H1 (cell line): ENCODE measurements around the gene EHD4. TPM values are rescaled to one million over a fixed set of nuclear protein-coding genes. Genes with fewer than 3 reads are reported as not detected.

ENCODE experiments used
- polyA plus RNA-seq, 7 experiments: library from polyadenylated mRNA; depleted of rRNA in 3 of 7; stranded (reverse) in 5 of 7; unstranded in 2 of 7; fragments of >200 nt in 5 of 7; fragments of 200-250 nt in 2 of 7; gene quantifications; 1 replicate in 5 of 7; 2 replicates in 1 of 7; 4 replicates in 1 of 7; pipeline versions ENCODE4 v1.2.1 to v1.2.3, GENCODE V29; 2011 to 2013; ENCODE audit warnings: missing spikeins in 2 of 7, mixed read lengths in 2 of 7
- total RNA-seq: library from RNA; stranded (reverse); fragmentation: NEBNext Ultra II Directional; extraction: Animal tissue kit (Norgen Biotek cat#: 25700); gene quantifications from 2 replicates; pipeline ENCODE4 v1.2.1, GENCODE V29; 2021
- TF ChIP-seq, protein P1 (sequence below): IDR thresholded peaks from 2 replicates; pipeline ENCODE4 v1.6.1; 2012; ENCODE audit warnings: low read length, inconsistent platforms

Gene EHD4
- total and polyA plus RNA-seq, 2 of the 8 experiments (the other 6 are each of a cell fraction or from before 2014, with no cell fraction given) = 17.5 to 24.5 TPM

DNA sequence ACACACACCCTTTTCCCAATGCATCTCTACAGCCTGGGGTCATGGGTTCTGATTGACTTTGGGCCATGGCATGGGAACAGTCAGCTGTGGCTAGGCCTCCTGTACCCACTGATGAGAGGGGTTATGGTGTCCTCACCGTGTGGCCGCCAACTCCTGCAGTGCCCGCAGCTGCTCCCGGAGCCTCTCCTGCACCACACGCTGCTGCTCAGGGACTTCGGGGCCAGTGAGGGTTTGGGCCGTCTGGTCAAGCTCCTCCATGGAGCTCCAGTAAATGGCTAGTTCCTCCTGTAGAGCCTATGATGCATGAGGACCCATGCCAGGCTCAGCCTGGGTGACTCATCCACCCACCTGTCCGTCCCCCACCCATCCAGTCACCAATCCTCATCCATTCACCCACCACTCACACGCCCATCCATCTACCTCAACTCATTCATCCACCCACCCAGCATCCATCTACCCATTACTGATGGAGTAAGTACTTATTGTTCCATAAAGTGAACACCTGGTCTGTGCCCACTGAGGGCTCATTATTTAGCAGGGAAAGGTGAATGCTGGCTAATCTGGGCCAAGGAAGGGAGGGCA is 100.1 kb downstream of the EHD4 start (continued):
- TF ChIP-seq, protein P1, sequence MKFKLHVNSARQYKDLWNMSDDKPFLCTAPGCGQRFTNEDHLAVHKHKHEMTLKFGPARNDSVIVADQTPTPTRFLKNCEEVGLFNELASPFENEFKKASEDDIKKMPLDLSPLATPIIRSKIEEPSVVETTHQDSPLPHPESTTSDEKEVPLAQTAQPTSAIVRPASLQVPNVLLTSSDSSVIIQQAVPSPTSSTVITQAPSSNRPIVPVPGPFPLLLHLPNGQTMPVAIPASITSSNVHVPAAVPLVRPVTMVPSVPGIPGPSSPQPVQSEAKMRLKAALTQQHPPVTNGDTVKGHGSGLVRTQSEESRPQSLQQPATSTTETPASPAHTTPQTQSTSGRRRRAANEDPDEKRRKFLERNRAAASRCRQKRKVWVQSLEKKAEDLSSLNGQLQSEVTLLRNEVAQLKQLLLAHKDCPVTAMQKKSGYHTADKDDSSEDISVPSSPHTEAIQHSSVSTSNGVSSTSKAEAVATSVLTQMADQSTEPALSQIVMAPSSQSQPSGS = no peak
- TF ChIP-seq, all 59 proteins: peak for 0
